ENCODE measurements around the gene TMEM187.

The TMEM187 gene

GRCh38 chrX:153931151-153931550 is 41.4 kb upstream of the TMEM187 start:
- DNase-seq (no peak), ATAC-seq (no peak)
- no peaks in the 10 kb centered on the region for H3K9me3 Mint-ChIP-seq
- peaks cover 57% of the 10 kb centered on the region for H3K4me1 Mint-ChIP-seq
- H3K27me3 Mint-ChIP-seq = no peaks in the 10 kb centered on the region
- no peak overlapping the region for H3K4me3 Mint-ChIP-seq
- H3K27ac Mint-ChIP-seq = peak overlapping the region in 1 of 2 donors; percentile 94

DNA sequence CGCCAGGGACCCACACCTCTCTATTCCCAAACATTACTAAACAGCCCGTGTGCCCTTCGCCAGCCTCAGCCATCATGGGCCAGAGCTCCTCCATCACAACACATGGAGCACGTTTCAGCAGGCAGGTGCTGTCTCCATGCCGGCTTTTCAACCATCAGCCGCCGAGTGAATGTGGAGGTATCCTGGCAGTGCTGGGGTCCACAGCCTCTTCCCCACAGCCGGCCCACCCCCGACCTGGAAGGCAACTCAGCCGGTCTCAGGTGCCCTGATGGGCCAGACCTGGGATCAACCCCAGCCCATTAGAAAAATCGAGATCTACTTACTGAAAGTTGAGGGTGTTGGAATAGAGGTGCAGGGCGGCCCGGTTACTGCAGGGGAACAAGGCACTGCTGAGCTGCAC is 40.8 kb upstream of the TMEM187 start:
- Mint-ChIP-seq H3K4me3 (no peak overlapping the region), H3K9me3 (no peaks in the 10 kb centered on the region), H3K27me3 (no peaks in the 10 kb centered on the region), H3K4me1 (peaks cover 62% of the 10 kb centered on the region), H3K27ac (no peak overlapping the region)
- DNase-seq (no peak), ATAC-seq (no peak)

- Mint-ChIP-seq H3K4me3 (no peak overlapping the region), H3K4me1 (peaks cover 63% of the 10 kb centered on the region), H3K27ac (no peak overlapping the region), H3K27me3 (no peaks in the 10 kb centered on the region), H3K9me3 (no peaks in the 10 kb centered on the region)
- ATAC-seq (no peak), DNase-seq (no peak)
Observed at GRCh38 chrX:153932220-153932915, 40.2 kb upstream of the TMEM187 start.

GRCh38 chrX:153933748-153934147 is 38.8 kb upstream of the TMEM187 start:
- Mint-ChIP-seq H3K4me3 (peak overlapping the region; percentile 84 to 87), H3K9me3 (no peaks in the 10 kb centered on the region), H3K27me3 (no peaks in the 10 kb centered on the region), H3K4me1 (peaks cover 66% of the 10 kb centered on the region), H3K27ac (peak overlapping the region in 1 of 2 donors; percentile 54)
- no peak for ATAC-seq
- no peak for DNase-seq

DNA sequence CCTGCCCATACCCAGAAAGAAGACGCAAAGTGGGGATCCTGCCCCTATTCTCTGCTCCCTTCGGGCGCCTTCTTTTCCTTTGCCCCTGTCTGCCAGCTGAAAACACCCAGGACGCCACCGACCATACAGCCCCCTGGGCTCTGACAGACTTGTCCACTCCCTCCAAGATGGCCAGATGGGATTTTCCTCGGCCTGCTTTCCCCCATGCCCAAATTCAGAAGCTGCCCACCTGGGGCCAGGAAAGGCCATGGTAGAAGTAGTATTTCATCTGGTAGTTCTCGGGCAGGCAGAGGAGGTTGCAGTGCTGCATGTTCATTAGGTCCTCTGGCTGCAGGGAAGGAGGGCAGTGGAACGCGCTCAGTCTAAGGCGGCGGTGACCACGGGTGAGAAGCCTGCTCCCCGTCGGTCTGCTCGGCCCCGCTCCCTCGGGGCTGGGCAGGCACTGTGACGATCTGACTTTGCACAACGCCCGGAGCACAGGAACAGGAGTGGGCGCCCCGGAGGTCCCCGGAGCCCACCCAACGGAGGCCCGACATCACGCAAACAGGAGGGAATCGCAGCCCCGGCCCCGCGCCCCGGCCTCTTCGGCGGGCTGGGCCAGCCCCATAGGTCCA is 38.3 kb upstream of the TMEM187 start:
- ATAC-seq = peak; percentile 39
- H3K9me3 Mint-ChIP-seq = no peaks in the 10 kb centered on the region
- peak overlapping the region; percentile 84 to 87 for H3K4me3 Mint-ChIP-seq
- peaks cover 62% of the 10 kb centered on the region for H3K4me1 Mint-ChIP-seq
- H3K27ac Mint-ChIP-seq = peak overlapping the region; percentile 42 to 69
- no peak for DNase-seq
- H3K27me3 Mint-ChIP-seq = no peaks in the 10 kb centered on the region

DNA sequence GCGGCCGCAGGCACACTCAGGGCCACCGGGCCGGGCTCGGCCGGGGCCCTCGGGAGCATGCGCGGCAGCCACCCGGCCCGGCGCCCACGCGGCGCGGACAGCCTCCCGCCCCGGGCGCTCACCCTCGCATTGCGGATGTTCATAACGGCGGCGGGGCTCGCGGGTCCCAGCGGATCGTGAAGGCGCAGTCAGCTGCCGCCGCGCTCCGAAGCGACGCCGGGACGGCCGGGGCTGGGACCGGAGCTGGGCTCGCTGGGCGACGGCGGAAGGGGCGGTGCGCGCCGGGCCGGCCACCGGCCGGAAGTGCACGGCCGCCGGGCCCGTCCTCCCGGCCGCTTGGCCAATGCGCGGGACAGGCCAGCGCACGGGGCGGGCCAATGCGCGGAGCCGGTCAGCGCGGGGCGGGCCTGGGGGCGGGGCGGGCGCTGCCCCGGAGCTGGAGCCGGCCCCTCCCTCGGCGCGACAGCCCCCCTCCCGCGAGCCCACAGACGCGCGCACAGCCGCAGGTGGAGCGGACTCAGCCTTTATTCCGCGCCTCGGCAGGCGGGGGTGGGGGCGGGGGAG is 37.7 kb upstream of the TMEM187 start, which contains the start of gene NAA10:
TSS of gene NAA10 (minus strand) at position 276 of the 564 bp plus-strand sequence. CDS start at position 143, 133 bp downstream.
- Mint-ChIP-seq H3K27me3 (no peaks in the 10 kb centered on the region), H3K4me3 (peak within 1 kb of the TSS; percentile 84 to 87), H3K4me1 (peaks cover 62% of the 10 kb centered on the region), H3K27ac (peak within 1 kb of the TSS; percentile 42 to 69), H3K9me3 (no peaks in the 10 kb centered on the region)
- DNase-seq (peak; percentile 54 to 55), ATAC-seq (peak; percentile 82)

- Mint-ChIP-seq H3K4me3 (peak overlapping the region; percentile 57 to 72), H3K4me1 (peaks cover 59% of the 10 kb centered on the region), H3K9me3 (no peaks in the 10 kb centered on the region), H3K27ac (no peak overlapping the region), H3K27me3 (no peaks in the 10 kb centered on the region)
- no peak for ATAC-seq
- DNase-seq = peak in 1 of 2 donors; percentile 28
Observed at GRCh38 chrX:153935326-153935851, 37.2 kb upstream of the TMEM187 start.

- Mint-ChIP-seq H3K27me3 (no peaks in the 10 kb centered on the region), H3K27ac (no peak overlapping the region), H3K4me1 (peaks cover 52% of the 10 kb centered on the region), H3K4me3 (no peak overlapping the region), H3K9me3 (no peaks in the 10 kb centered on the region)
- ATAC-seq = no peak
- DNase-seq = no peak
Observed at GRCh38 chrX:153937056-153937455, 35.5 kb upstream of the TMEM187 start.

- ATAC-seq (peak; percentile 37), DNase-seq (peak in 1 of 2 donors; percentile 29)
- H3K9me3 Mint-ChIP-seq = no peaks in the 10 kb centered on the region
- peaks cover 47% of the 10 kb centered on the region for H3K4me1 Mint-ChIP-seq
- H3K4me3 Mint-ChIP-seq = peak overlapping the region; percentile 4 to 5
- no peaks in the 10 kb centered on the region for H3K27me3 Mint-ChIP-seq
- peak overlapping the region in 1 of 2 donors; percentile 83 for H3K27ac Mint-ChIP-seq
Observed at GRCh38 chrX:153938226-153938786, 34.2 kb upstream of the TMEM187 start.

GRCh38 chrX:153939573-153939972 is 33.0 kb upstream of the TMEM187 start:
- H3K9me3 Mint-ChIP-seq = no peaks in the 10 kb centered on the region
- DNase-seq (no peak), ATAC-seq (no peak)
- H3K4me3 Mint-ChIP-seq = peak overlapping the region; percentile 18 to 26
- H3K27me3 Mint-ChIP-seq = no peaks in the 10 kb centered on the region
- H3K27ac Mint-ChIP-seq = no peak overlapping the region
- H3K4me1 Mint-ChIP-seq = peaks cover 54% of the 10 kb centered on the region

DNA sequence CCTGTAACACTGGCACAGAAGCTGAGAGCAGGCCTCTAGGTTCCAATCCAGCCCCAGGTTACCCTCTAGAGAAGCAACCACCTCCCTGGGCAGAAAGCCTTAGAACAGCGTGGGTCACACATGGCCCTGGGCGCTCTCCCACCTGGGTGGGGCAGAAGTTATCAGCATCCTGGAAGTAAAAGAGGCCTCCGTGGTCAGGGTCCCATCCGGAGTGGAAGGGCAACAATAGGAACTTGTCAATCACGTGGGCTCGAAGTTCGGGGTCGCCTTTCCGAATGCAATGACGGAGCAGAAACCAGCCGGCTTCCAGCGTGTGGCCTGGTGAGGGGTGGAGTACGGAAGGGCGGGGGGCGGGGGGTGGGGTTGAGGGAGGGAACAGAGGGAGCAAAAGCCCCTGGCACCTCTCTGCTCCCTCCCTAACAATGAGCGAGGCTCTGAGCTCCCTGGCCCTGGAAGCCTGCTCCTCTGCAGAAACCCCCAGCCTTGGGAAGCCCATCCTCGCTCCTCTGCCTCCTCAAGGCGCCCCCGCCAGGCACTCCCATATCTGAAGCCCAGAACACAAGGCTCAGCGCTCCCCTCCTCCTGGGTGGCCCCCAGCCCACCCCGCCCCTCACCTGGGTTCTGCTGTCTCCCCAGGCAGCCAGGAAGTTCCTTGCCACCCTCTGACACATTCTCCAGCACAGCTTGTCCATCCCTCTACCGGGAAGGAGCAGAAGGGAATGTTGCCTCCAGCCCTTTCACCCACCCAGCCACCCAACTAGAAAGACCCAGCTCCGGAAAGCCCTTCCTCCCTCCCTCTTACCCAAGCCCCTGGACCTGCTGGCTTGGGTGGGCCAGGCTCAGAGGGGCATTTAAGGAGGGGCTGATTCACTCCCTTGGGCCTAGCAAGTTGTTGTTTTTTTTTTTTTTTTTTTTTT is 31.0 kb upstream of the TMEM187 start:
- Mint-ChIP-seq H3K27me3 (no peaks in the 10 kb centered on the region), H3K4me3 (peak overlapping the region; percentile 84 to 86), H3K27ac (peak overlapping the region; percentile 48 to 65), H3K9me3 (no peaks in the 10 kb centered on the region), H3K4me1 (peaks cover 49% of the 10 kb centered on the region)
- DNase-seq = no peak
- no peak for ATAC-seq

GRCh38 chrX:153944140-153944799 is 28.3 kb upstream of the TMEM187 start, which contains the start of gene RENBP:
Gene RENBP, minus strand, starts transcription at chrX:153944643. Its CDS starts 33 bp downstream, at chrX:153944610.
- Mint-ChIP-seq H3K9me3 (no peaks in the 10 kb centered on the region), H3K27ac (peak within 1 kb of the TSS; percentile 79 to 97), H3K4me3 (peak within 1 kb of the TSS; percentile 89 to 96), H3K27me3 (no peaks in the 10 kb centered on the region), H3K4me1 (peaks cover 62% of the 10 kb centered on the region)
- peak in 1 of 2 donors; percentile 40 for DNase-seq
- ATAC-seq = peak; percentile 47

DNA sequence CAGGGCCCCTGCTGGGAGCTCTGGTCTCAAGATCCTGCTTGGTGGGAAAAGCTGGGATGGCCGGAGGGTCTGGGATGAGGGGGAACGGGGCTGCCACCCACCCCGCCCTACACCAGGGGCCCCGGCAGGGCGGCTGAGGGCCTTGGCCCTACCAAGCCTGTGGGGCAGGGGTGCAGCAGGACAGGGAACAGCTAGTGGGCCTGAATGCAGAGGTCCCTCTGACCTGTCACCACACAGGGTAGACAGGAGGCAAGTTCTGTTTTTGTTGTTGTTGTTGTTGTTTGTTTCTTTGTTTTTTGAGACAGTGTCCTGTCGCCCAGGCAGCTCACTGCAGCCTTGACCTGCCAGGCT is 27.8 kb upstream of the TMEM187 start:
- no peak for DNase-seq
- Mint-ChIP-seq H3K27ac (no peak overlapping the region), H3K9me3 (no peaks in the 10 kb centered on the region), H3K4me1 (peaks cover 62% of the 10 kb centered on the region), H3K27me3 (no peaks in the 10 kb centered on the region), H3K4me3 (peak overlapping the region; percentile 89 to 96)
- peak; percentile 36 for ATAC-seq

Data from stimulated activated naive CD8-positive, alpha-beta T cell treated with anti-CD3 and anti-CD28 coated beads, Interleukin-15, amount 100 ng/mL, for 72 hours (primary cell).